IMR-90 (cell line): ENCODE data around the gene C1QTNF8.

Experiments used
- BHLHE40 ChIP-seq: fragments of 150-350 bp; IDR thresholded peaks from 2 replicates; pipeline ENCODE4 v1.6.1; 2016; ENCODE audit warnings: mild to moderate bottlenecking, low read depth, low read length
- CTCF ChIP-seq: conservative IDR thresholded peaks from 2 replicates; pipeline ENCODE4 v1.5.1; 2012; ENCODE audit warnings: mild to moderate bottlenecking, low read depth, low read length, improper control_type of control experiment
- FOS ChIP-seq: fragments of 150-350 bp; IDR thresholded peaks from 2 replicates; pipeline ENCODE4 v1.6.1; 2016; ENCODE audit warnings: low read depth, low read length
- MAZ ChIP-seq: IDR thresholded peaks from 2 replicates; pipeline ENCODE4 v1.6.1; 2012; ENCODE audit warnings: low read depth, mild to moderate bottlenecking, low read length, improper control_type of control experiment, moderate library complexity, borderline replicate concordance
- POLR2A ChIP-seq: IDR thresholded peaks from 2 replicates; pipeline ENCODE4 v1.6.1; 2012; ENCODE audit warnings: mild to moderate bottlenecking, low read depth, low read length
- SMC3 ChIP-seq: fragments of 150-350 bp; IDR thresholded peaks from 2 replicates; pipeline ENCODE4 v1.6.1; 2016; ENCODE audit warnings: low read depth, mild to moderate bottlenecking, antibody characterized with exemption, low read length, moderate library complexity

- TF ChIP-seq FOS (no peak), CTCF (no peak), MAZ (no peak), SMC3 (no peak), BHLHE40 (no peak), POLR2A (no peak)
These were observed 37.2 kb upstream of the C1QTNF8 start for GRCh38 chr16:1133271-1133670.
